ENCODE results near the gene KRTAP4-9.

DNA sequence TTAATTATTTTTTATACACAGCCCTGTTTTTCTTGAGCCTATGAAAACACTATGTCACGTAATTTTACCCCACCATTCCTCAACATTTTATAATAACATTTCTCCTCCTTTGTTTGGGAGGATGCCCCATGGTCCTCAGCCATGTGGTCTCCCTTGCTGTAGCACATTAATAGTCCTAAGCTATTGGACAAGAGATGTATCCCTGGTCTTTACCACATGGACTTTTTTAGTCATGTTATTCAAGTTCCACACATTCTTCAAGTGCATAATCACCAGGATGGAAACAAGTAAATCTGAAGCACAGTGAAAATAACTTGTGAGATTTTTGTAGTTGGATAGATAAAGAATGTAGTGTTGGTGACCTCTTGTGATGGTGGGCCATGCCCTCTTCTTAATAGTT lies 43.2 kb upstream of the KRTAP4-9 start:
- TF ChIP-seq, protein P1, sequence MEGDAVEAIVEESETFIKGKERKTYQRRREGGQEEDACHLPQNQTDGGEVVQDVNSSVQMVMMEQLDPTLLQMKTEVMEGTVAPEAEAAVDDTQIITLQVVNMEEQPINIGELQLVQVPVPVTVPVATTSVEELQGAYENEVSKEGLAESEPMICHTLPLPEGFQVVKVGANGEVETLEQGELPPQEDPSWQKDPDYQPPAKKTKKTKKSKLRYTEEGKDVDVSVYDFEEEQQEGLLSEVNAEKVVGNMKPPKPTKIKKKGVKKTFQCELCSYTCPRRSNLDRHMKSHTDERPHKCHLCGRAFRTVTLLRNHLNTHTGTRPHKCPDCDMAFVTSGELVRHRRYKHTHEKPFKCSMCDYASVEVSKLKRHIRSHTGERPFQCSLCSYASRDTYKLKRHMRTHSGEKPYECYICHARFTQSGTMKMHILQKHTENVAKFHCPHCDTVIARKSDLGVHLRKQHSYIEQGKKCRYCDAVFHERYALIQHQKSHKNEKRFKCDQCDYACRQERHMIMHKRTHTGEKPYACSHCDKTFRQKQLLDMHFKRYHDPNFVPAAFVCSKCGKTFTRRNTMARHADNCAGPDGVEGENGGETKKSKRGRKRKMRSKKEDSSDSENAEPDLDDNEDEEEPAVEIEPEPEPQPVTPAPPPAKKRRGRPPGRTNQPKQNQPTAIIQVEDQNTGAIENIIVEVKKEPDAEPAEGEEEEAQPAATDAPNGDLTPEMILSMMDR (conservative IDR thresholded peaks at IDR 0.05) = no peak
- no peak for TF ChIP-seq ZFX (IDR thresholded peaks at IDR 0.05)
